Endodermal cell (in vitro differentiated cells): ENCODE results near the gene LCE6A. TPM values are rescaled to one million over a fixed set of nuclear protein-coding genes. Genes with fewer than 3 reads are reported as not detected.

Source experiments
- DNase-seq: peaks from one replicate; pipeline ENCODE4 v3.0.0-alpha.2; 2017
- H3K27ac ChIP-seq: 2 replicates; pipeline ENCODE4 v1.5.1; 2013; ENCODE audit warnings: mild to moderate bottlenecking, low read depth, low read length, moderate library complexity
- H3K27me3 ChIP-seq: 2 replicates; pipeline ENCODE4 v1.6.1; 2013; ENCODE audit warnings: mild to moderate bottlenecking, low read length, moderate library complexity; ENCODE audit not compliant: insufficient read depth, control insufficient read depth, poor library complexity, severe bottlenecking
- H3K36me3 ChIP-seq: 2 replicates; pipeline ENCODE4 v1.7.0; 2013; ENCODE audit warnings: mild to moderate bottlenecking, low read length, moderate library complexity; ENCODE audit not compliant: control insufficient read depth, insufficient read depth
- H3K4me1 ChIP-seq: one replicate; pipeline ENCODE4 v1.7.0; 2013; ENCODE audit warnings: low read length; ENCODE audit not compliant: control insufficient read depth, insufficient read depth
- H3K4me3 ChIP-seq: 2 replicates; pipeline ENCODE4 v1.5.1; 2013; ENCODE audit warnings: mild to moderate bottlenecking, low read length, moderate library complexity
- H3K9ac ChIP-seq: 2 replicates; pipeline ENCODE4 v1.6.1; 2013; ENCODE audit warnings: mild to moderate bottlenecking, low read length, moderate library complexity; ENCODE audit not compliant: poor library complexity, severe bottlenecking; ENCODE audit errors: extremely low read depth
- H3K9me3 ChIP-seq: 2 replicates; pipeline ENCODE4 v1.6.1; 2013; ENCODE audit warnings: mild to moderate bottlenecking, low read length, moderate library complexity; ENCODE audit not compliant: control insufficient read depth
- H3K27ac Mint-ChIP-seq: 2 replicates; pipeline ENCODE4 v1.8.0; 2020; ENCODE audit warnings: mixed read lengths
- H3K27me3 Mint-ChIP-seq: 2 replicates; pipeline ENCODE4 v1.8.0; 2021; ENCODE audit warnings: mild to moderate bottlenecking, mixed read lengths; ENCODE audit not compliant: insufficient read depth
- H3K36me3 Mint-ChIP-seq: 2 replicates; pipeline ENCODE4 v1.8.0; 2020; ENCODE audit warnings: low read depth, mixed read lengths
- H3K4me1 Mint-ChIP-seq: 2 replicates; pipeline ENCODE4 v1.8.0; 2020; ENCODE audit warnings: mixed read lengths
- H3K4me3 Mint-ChIP-seq: 2 replicates; pipeline ENCODE4 v1.8.0; 2020; ENCODE audit warnings: mild to moderate bottlenecking, moderate library complexity, mixed read lengths
- H3K9me3 Mint-ChIP-seq: 2 replicates; pipeline ENCODE4 v1.8.0; 2020; ENCODE audit warnings: mild to moderate bottlenecking, mixed read lengths
- CTCF ChIP-seq: fragments of 200-600 bp; sonication (generic); conservative IDR thresholded peaks from 2 replicates; pipeline ENCODE4 v1.5.0; 2021; ENCODE audit warnings: antibody characterized with exemption, mild to moderate bottlenecking
- WGBS, 2 experiments: methylation state at CpG; one replicate each; pipeline versions ENCODE4 v1.1.5 to v1.1.7; 2013; ENCODE audit warnings: missing lambda C conversion rate in 2 of 2, mixed read lengths in 1 of 2; ENCODE audit not compliant: insufficient coverage in 1 of 2, insufficient read length in 1 of 2; 5-methylcytosine and 5-hydroxymethylcytosine counted together
- total RNA-seq, 2 donors: library from RNA; stranded (reverse); fragmentation: NEBNext Ultra II Directional in 1 of 2; extraction: Animal tissue kit (Norgen Biotek cat#: 25700) in 1 of 2; gene quantifications; 2 replicates in 1 of 2; 3 replicates in 1 of 2; pipeline ENCODE4 v1.2.1, GENCODE V29; 2021

LCE6A gene
- total RNA-seq, 2 donors from 2014 or later, result not detected

- Mint-ChIP-seq H3K36me3 (no peaks in the 10 kb centered on the region), H3K27ac (no peak overlapping the region), H3K4me1 (no peaks in the 10 kb centered on the region), H3K27me3 (peaks cover 3% of the 10 kb centered on the region), H3K4me3 (no peak overlapping the region), H3K9me3 (peaks cover 84% of the 10 kb centered on the region)
- Histone ChIP-seq H3K4me1 (no peaks in the 10 kb centered on the region), H3K4me3 (no peak overlapping the region), H3K9me3 (peaks cover 44% of the 10 kb centered on the region), H3K36me3 (no peaks in the 10 kb centered on the region), H3K27me3 (no peaks in the 10 kb centered on the region), H3K9ac (no peak overlapping the region), H3K27ac (no peak overlapping the region)
- no peak for TF ChIP-seq CTCF
- no peak for DNase-seq
- WGBS, 2 experiments, result 82 to 85% methylated on average over 4 to 5 of the region's 5 CpGs
These were observed 38.3 kb downstream of the LCE6A start for GRCh38 chr1:152880907-152881306.

- Histone ChIP-seq H3K27me3 (no peaks in the 10 kb centered on the region), H3K9ac (no peak overlapping the region), H3K4me1 (no peaks in the 10 kb centered on the region), H3K9me3 (peaks cover 37% of the 10 kb centered on the region), H3K4me3 (no peak overlapping the region), H3K27ac (no peak overlapping the region), H3K36me3 (no peaks in the 10 kb centered on the region)
- no peaks in the 10 kb centered on the region for H3K36me3 Mint-ChIP-seq
- no peaks in the 10 kb centered on the region for H3K4me1 Mint-ChIP-seq
- TF ChIP-seq CTCF, result no peak
- H3K27ac Mint-ChIP-seq, result no peak overlapping the region
- no peak overlapping the region for H3K4me3 Mint-ChIP-seq
- DNase-seq, result no peak
- peaks cover 88% of the 10 kb centered on the region for H3K9me3 Mint-ChIP-seq
- peaks cover 3% of the 10 kb centered on the region for H3K27me3 Mint-ChIP-seq
These were observed 41.4 kb downstream of the LCE6A start for GRCh38 chr1:152884085-152884484.

GRCh38 chr1:152884506-152884905 lies 41.9 kb downstream of the LCE6A start:
- H3K27me3 Mint-ChIP-seq, result peaks cover 3% of the 10 kb centered on the region
- no peak for TF ChIP-seq CTCF
- 80 to 91% methylated on average over 1 of the region's 1 CpG for WGBS, 2 experiments
- H3K9me3 Mint-ChIP-seq, result peaks cover 89% of the 10 kb centered on the region
- H3K9me3 ChIP-seq, result peaks cover 41% of the 10 kb centered on the region
- no peak overlapping the region for H3K4me3 Mint-ChIP-seq
- no peaks in the 10 kb centered on the region for H3K4me1 Mint-ChIP-seq
- H3K27ac ChIP-seq, result no peak overlapping the region
- no peak overlapping the region for H3K9ac ChIP-seq
- no peaks in the 10 kb centered on the region for H3K36me3 ChIP-seq
- H3K27ac Mint-ChIP-seq, result no peak overlapping the region
- no peaks in the 10 kb centered on the region for H3K36me3 Mint-ChIP-seq
- H3K4me3 ChIP-seq, result no peak overlapping the region
- H3K27me3 ChIP-seq, result no peaks in the 10 kb centered on the region
- H3K4me1 ChIP-seq, result no peaks in the 10 kb centered on the region
- DNase-seq, result no peak
